ENCODE measurements around the gene SEC24B.

The SEC24B gene

DNA sequence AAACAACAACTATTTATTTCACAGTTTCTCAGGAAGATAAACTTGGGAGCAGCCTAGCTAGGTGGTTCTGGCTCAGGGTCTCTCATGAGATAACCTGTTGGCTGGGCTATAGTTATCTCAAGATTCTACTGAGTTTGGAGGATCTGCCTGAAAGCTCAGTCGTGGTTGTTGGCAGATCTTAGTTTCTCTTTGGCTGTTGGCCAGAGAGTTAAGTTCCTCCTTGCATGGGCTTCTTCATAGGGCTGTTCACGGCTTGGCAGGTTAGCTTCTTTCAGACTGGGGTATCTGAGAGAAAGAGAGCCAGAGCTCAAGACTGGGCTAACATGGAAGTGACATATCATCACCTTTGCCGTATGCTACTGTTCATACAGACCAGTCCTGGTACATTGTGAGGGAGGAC, 28.7 kb downstream of the SEC24B start:
- in situ Hi-C loops (cut with HindIII; ENCODE audit: low sequenced_read_pairs) = no loop called here
- no peak for DNase-seq (ENCODE audit: low read depth, low spot score)
- TF ChIP-seq, protein P1, sequence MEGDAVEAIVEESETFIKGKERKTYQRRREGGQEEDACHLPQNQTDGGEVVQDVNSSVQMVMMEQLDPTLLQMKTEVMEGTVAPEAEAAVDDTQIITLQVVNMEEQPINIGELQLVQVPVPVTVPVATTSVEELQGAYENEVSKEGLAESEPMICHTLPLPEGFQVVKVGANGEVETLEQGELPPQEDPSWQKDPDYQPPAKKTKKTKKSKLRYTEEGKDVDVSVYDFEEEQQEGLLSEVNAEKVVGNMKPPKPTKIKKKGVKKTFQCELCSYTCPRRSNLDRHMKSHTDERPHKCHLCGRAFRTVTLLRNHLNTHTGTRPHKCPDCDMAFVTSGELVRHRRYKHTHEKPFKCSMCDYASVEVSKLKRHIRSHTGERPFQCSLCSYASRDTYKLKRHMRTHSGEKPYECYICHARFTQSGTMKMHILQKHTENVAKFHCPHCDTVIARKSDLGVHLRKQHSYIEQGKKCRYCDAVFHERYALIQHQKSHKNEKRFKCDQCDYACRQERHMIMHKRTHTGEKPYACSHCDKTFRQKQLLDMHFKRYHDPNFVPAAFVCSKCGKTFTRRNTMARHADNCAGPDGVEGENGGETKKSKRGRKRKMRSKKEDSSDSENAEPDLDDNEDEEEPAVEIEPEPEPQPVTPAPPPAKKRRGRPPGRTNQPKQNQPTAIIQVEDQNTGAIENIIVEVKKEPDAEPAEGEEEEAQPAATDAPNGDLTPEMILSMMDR (IDR thresholded peaks at IDR 0.05; ENCODE audit: low read depth, low read length) = no peak
- H3K4me3 ChIP-seq (ENCODE audit: low read depth, low read length) = no peak overlapping the region

DNA sequence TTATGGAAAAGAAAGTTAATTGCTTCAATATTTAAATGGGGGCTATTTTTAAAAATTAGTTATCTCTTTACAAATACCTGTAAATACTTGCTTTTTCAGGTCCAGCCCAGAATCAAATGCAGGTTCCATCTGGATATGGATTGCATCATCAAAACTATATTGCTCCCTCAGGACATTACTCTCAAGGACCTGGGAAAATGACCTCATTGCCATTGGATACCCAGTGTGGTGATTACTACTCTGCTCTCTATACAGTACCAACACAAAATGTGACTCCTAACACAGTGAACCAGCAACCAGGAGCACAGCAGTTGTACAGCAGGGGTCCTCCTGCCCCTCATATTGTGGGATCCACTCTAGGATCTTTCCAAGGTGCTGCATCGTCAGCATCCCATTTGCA, 29.2 kb downstream of the SEC24B start:
- H3K4me3 ChIP-seq (ENCODE audit: low read depth, low read length) = no peak overlapping the region
- no peak for DNase-seq (ENCODE audit: low read depth, low spot score)
- in situ Hi-C loops (cut with HindIII; ENCODE audit: low sequenced_read_pairs) = no loop called here
- TF ChIP-seq, protein P1 (IDR thresholded peaks at IDR 0.05; ENCODE audit: low read depth, low read length) = no peak

DNA sequence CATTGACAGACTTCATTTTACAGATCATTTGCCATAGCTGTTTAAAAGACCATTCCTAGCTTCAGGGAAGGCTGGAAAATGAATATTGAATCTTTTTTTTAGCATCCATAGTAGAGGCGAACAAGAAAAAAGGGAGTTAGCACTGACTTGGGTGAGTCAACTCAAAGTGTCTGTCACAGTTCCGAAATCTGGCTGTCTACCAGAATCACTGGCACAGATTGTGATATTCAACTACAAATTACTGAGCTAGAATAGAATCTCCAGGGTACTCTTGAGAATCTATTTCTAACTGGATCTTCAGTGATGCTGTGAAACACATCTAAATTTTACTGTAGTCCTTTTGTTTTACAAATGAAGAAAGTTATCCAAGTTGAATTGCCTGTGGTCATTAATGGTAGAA, 31.5 kb downstream of the SEC24B start:
- in situ Hi-C loops (cut with HindIII; ENCODE audit: low sequenced_read_pairs) = no loop called here
- peak; percentile 19 for DNase-seq (ENCODE audit: low read depth, low spot score)
- TF ChIP-seq, protein P1 (IDR thresholded peaks at IDR 0.05; ENCODE audit: low read depth, low read length) = no peak
- no peak overlapping the region for H3K4me3 ChIP-seq (ENCODE audit: low read depth, low read length)

DNA sequence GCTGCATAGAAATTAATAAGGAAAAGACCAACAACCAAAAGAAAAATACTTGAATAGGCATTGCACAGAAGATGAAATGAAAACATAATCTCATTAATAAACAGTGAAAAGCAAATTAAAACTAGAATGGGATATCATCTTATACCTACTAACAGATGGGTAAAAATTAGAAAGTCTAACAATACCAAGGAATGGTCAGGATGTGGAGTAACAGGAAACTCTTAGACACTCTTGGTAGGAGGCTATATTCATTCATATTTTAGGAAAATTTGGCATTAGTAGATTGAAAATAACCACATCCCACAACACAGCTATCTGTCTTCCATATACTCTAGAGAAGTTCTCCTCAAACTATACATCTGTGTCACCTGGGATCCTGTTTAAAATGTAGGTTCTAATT, 36.3 kb downstream of the SEC24B start:
- DNase-seq (ENCODE audit: low read depth, low spot score) = no peak
- TF ChIP-seq, protein P1 (IDR thresholded peaks at IDR 0.05; ENCODE audit: low read depth, low read length) = no peak
- in situ Hi-C loops (cut with HindIII; ENCODE audit: low sequenced_read_pairs) = no loop called here
- H3K4me3 ChIP-seq (ENCODE audit: low read depth, low read length) = no peak overlapping the region

DNA sequence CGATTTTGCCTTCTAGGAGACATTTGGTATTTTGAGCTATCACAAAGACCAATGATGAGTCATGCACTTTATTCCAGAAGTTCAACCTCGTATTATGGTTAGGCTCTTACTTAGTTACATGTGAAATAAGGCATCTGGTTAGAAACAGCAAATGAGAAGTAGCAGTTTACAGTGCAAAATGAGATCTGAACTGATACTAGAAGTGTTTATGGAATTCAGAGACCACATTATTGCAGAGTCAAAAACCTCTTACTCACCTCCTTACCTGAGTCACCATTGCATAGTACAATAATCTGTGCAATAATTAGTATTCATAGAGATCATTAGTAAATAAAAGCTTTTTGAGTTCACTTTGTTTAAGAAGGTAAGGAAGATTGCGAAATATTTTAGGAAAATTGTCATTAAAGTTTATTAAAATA, 38.7 kb downstream of the SEC24B start:
- in situ Hi-C loops (cut with HindIII; ENCODE audit: low sequenced_read_pairs) = no loop called here
- H3K4me3 ChIP-seq (ENCODE audit: low read depth, low read length) = no peak overlapping the region
- TF ChIP-seq, protein P1 (IDR thresholded peaks at IDR 0.05; ENCODE audit: low read depth, low read length) = no peak
- peak; percentile 60 for DNase-seq (ENCODE audit: low read depth, low spot score)

DNA sequence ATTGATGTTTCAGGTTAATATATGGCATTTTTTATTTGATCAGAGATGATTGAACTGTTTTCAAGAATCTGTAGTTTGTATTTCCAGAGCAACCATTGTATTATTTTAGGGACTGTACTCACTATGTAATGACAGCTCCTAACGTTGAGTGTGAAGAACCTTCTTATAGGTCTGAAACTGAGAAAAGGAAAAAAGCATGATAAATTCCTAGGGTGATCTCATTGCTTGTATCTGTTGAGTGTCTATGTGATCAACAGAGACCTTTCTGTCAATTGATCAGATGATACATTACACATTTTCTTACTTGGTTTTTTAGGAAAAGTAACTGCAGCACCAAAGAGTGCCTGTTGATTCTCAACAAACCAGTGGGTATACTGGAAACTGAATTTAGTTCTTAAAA, 40.2 kb downstream of the SEC24B start:
- no peak for DNase-seq (ENCODE audit: low read depth, low spot score)
- no peak overlapping the region for H3K4me3 ChIP-seq (ENCODE audit: low read depth, low read length)
- TF ChIP-seq, protein P1 (IDR thresholded peaks at IDR 0.05; ENCODE audit: low read depth, low read length) = no peak
- in situ Hi-C loops (cut with HindIII; ENCODE audit: low sequenced_read_pairs) = no loop called here

DNA sequence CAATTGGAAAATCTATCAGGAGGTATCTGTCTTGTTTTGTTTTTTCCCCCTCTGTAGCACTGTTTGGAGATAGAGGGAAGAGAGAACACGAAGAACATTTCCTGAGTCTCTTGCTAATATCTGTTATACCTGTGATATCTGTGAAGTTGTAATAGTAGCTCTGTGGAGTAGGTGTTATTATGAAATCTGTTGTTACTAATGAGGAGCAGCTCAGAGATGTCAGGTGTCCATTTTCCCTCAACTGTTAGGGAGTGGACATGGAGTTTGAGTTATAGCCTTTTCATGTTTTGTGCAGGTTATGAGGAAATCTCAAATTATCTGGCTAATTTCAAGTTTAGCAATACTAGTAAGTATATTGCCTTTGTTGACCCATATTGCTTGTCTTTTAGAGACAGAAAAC, 52.4 kb downstream of the SEC24B start:
- DNase-seq (ENCODE audit: low read depth, low spot score) = no peak
- H3K4me3 ChIP-seq (ENCODE audit: low read depth, low read length) = no peak overlapping the region
- TF ChIP-seq, protein P1 (IDR thresholded peaks at IDR 0.05; ENCODE audit: low read depth, low read length) = no peak
- in situ Hi-C loops (cut with HindIII; ENCODE audit: low sequenced_read_pairs) = no loop called here

Data from astrocyte of the spinal cord (primary cell).